ENCODE results near the gene LPCAT1.
"Not testable (repeated sequence)": the region's sequence is repeated elsewhere in the genome, so short reads cannot be mapped to it uniquely, and the experiment has no call there.

The LPCAT1 gene

DNA sequence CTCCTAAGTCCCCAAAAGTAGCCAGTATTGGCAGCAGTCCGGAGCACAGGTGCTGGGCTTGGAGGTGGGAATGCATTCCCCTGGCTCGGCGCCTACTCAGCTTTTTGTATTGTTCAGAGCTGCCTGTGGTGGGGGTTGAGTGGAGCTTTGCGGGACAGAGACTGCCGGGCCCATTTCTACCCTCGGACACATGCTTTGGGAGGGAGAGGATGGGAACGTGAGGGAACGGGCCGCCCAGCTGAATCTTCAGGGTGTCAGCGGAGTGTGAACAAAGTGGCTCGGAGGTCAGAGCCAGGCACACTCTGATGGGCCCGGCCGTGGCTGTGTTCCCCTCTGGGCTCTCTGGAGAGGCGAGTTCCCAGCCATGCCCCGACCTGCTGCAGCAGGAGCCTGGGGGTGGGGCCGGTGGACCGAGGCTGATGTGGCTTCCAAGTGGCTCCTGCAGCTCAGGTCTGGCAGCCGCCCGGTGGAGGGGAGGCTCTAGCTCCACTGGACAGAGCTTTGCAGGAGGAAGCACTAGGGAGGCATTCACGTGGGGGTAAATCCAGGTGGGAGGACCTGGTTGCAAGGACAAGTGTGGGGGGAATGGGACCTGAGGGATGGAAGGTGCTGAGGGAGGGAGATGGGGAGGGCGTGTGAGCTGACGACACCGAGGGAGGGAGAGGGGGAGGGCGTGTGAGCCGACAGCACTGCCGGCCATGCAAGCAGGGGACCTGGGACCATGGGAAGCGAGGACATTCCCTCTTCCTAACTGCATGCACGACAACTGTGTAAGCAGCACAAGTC is 47.4 kb downstream of the LPCAT1 start:
- H3K4me2 ChIP-seq, result no peak overlapping the region
- H3K79me2 ChIP-seq (ENCODE audit: insufficient read depth, low read depth), result no peaks in the 10 kb centered on the region
- H3K9ac ChIP-seq, result no peak overlapping the region
- H3K4me1 ChIP-seq (ENCODE audit: low read depth, poor library complexity, severe bottlenecking), result no peaks in the 10 kb centered on the region
- no peak overlapping the region for H3K4me3 ChIP-seq (IDR thresholded peaks at IDR 0.05; ENCODE audit: insufficient read depth, low read depth, low read length)
- H2AFZ ChIP-seq (ENCODE audit: low read depth), result no peak overlapping the region
- no peak overlapping the region for H3K27ac ChIP-seq
- peaks cover 14% of the 10 kb centered on the region; the same call in 1 of the 2 replicates for H3K36me3 ChIP-seq (ENCODE audit: insufficient read depth)
- H3K27me3 ChIP-seq (ENCODE audit: insufficient read depth, low read depth), result no peaks in the 10 kb centered on the region
- H4K20me1 ChIP-seq (ENCODE audit: insufficient read depth), result no peaks in the 10 kb centered on the region
- TF ChIP-seq, protein P1, sequence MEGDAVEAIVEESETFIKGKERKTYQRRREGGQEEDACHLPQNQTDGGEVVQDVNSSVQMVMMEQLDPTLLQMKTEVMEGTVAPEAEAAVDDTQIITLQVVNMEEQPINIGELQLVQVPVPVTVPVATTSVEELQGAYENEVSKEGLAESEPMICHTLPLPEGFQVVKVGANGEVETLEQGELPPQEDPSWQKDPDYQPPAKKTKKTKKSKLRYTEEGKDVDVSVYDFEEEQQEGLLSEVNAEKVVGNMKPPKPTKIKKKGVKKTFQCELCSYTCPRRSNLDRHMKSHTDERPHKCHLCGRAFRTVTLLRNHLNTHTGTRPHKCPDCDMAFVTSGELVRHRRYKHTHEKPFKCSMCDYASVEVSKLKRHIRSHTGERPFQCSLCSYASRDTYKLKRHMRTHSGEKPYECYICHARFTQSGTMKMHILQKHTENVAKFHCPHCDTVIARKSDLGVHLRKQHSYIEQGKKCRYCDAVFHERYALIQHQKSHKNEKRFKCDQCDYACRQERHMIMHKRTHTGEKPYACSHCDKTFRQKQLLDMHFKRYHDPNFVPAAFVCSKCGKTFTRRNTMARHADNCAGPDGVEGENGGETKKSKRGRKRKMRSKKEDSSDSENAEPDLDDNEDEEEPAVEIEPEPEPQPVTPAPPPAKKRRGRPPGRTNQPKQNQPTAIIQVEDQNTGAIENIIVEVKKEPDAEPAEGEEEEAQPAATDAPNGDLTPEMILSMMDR (conservative IDR thresholded peaks at IDR 0.05; ENCODE audit: low read depth, low read length), result no peak

DNA sequence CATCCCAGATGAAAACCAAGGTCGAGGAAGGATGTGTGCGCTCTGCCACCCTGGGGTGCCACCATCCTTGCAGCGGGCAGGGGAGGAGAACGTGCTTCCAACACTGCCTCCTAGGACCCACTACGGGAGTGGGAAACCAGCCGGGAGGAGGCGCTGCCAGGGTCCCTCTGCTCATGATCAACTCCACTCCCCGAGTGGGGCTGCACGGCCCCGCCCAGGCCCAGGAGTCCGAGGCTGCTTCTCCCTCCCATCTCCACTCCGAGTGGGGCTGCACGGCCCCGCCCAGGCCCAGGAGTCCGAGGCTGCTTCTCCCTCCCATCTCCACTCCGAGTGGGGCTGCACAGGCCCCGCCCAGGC is 48.2 kb downstream of the LPCAT1 start:
- not testable (repeated sequence) for H3K4me2 ChIP-seq; H3K4me3 ChIP-seq (IDR thresholded peaks at IDR 0.05; ENCODE audit: insufficient read depth, low read depth, low read length); H3K4me1 ChIP-seq (ENCODE audit: low read depth, poor library complexity, severe bottlenecking); H3K79me2 ChIP-seq (ENCODE audit: insufficient read depth, low read depth); H3K9ac ChIP-seq; H2AFZ ChIP-seq (ENCODE audit: low read depth); H3K27me3 ChIP-seq (ENCODE audit: insufficient read depth, low read depth); H4K20me1 ChIP-seq (ENCODE audit: insufficient read depth); H3K27ac ChIP-seq
- H3K36me3 ChIP-seq (ENCODE audit: insufficient read depth), result peaks cover 14% of the 10 kb centered on the region; the same call in 1 of the 2 replicates

GRCh38 chr5:1474866-1475543 is 48.8 kb downstream of the LPCAT1 start:
- no peaks in the 10 kb centered on the region for H3K79me2 ChIP-seq (ENCODE audit: insufficient read depth, low read depth)
- H3K4me1 ChIP-seq (ENCODE audit: low read depth, poor library complexity, severe bottlenecking), result no peaks in the 10 kb centered on the region
- H3K4me2 ChIP-seq, result no peak overlapping the region
- H3K4me3 ChIP-seq (IDR thresholded peaks at IDR 0.05; ENCODE audit: insufficient read depth, low read depth, low read length), result no peak overlapping the region
- peaks cover 14% of the 10 kb centered on the region; the same call in 1 of the 2 replicates for H3K36me3 ChIP-seq (ENCODE audit: insufficient read depth)
- H2AFZ ChIP-seq (ENCODE audit: low read depth), result no peak overlapping the region
- H3K27me3 ChIP-seq (ENCODE audit: insufficient read depth, low read depth), result no peaks in the 10 kb centered on the region
- TF ChIP-seq, protein P1 (conservative IDR thresholded peaks at IDR 0.05; ENCODE audit: low read depth, low read length), result no peak
- H4K20me1 ChIP-seq (ENCODE audit: insufficient read depth), result no peaks in the 10 kb centered on the region
- no peak overlapping the region for H3K9ac ChIP-seq
- no peak overlapping the region for H3K27ac ChIP-seq

- no peaks in the 10 kb centered on the region for H3K27me3 ChIP-seq (ENCODE audit: insufficient read depth, low read depth)
- H2AFZ ChIP-seq (ENCODE audit: low read depth), result no peak overlapping the region
- no peak overlapping the region for H3K9ac ChIP-seq
- H3K4me2 ChIP-seq, result no peak overlapping the region
- H3K79me2 ChIP-seq (ENCODE audit: insufficient read depth, low read depth), result no peaks in the 10 kb centered on the region
- H3K27ac ChIP-seq, result no peak overlapping the region
- peaks cover 9% of the 10 kb centered on the region; the same call in 1 of the 2 replicates for H3K36me3 ChIP-seq (ENCODE audit: insufficient read depth)
- H3K4me1 ChIP-seq (ENCODE audit: low read depth, poor library complexity, severe bottlenecking), result no peaks in the 10 kb centered on the region
- H3K4me3 ChIP-seq (IDR thresholded peaks at IDR 0.05; ENCODE audit: insufficient read depth, low read depth, low read length), result no peak overlapping the region
- H4K20me1 ChIP-seq (ENCODE audit: insufficient read depth), result no peaks in the 10 kb centered on the region
- TF ChIP-seq, protein P1 (conservative IDR thresholded peaks at IDR 0.05; ENCODE audit: low read depth, low read length), result no peak
These were observed 49.4 kb downstream of the LPCAT1 start for GRCh38 chr5:1474183-1474839.

All from KMS-11 (cell line).